ENCODE data around the gene MGLL.
A peak's percentile ranks its signal among the peaks of the same experiment; 100 is the strongest.

MGLL gene

DNA sequence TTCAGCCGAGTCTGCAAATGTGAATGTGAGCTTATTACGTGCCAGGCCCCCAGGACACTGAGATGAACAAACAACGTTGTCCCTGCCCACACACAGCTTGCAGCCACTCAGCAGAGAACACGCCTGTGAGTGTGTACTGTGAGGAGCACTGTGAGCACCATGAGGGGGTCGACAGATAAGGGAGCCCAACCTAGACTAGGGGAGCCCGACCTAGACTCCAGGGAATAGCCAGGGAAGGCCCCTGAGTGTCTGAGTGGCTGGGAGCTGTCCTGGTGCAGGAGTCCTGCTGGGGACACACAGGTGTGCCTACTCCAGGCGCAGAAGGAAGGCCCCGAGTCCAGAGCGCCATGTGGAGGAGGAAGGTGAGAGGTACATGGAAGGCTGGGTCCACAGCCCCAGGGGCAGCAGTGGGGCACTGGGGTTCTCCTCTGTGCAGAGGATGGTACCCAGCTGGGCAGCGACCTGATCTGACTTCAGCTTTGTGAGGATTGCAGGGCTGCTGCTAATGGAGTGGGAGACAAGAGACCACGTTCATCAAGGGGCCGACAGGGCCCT is 36.5 kb downstream of the MGLL start:
- no peak for DNase-seq (ENCODE audit: low read depth)
- TF ChIP-seq, protein P1, sequence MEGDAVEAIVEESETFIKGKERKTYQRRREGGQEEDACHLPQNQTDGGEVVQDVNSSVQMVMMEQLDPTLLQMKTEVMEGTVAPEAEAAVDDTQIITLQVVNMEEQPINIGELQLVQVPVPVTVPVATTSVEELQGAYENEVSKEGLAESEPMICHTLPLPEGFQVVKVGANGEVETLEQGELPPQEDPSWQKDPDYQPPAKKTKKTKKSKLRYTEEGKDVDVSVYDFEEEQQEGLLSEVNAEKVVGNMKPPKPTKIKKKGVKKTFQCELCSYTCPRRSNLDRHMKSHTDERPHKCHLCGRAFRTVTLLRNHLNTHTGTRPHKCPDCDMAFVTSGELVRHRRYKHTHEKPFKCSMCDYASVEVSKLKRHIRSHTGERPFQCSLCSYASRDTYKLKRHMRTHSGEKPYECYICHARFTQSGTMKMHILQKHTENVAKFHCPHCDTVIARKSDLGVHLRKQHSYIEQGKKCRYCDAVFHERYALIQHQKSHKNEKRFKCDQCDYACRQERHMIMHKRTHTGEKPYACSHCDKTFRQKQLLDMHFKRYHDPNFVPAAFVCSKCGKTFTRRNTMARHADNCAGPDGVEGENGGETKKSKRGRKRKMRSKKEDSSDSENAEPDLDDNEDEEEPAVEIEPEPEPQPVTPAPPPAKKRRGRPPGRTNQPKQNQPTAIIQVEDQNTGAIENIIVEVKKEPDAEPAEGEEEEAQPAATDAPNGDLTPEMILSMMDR (IDR thresholded peaks at IDR 0.05; ENCODE audit: control insufficient read depth, insufficient read depth, low read depth, low read length, missing control alignments): no peak
- H3K4me3 ChIP-seq (ENCODE audit: control insufficient read depth, low read depth, low read length): no peak overlapping the region

DNA sequence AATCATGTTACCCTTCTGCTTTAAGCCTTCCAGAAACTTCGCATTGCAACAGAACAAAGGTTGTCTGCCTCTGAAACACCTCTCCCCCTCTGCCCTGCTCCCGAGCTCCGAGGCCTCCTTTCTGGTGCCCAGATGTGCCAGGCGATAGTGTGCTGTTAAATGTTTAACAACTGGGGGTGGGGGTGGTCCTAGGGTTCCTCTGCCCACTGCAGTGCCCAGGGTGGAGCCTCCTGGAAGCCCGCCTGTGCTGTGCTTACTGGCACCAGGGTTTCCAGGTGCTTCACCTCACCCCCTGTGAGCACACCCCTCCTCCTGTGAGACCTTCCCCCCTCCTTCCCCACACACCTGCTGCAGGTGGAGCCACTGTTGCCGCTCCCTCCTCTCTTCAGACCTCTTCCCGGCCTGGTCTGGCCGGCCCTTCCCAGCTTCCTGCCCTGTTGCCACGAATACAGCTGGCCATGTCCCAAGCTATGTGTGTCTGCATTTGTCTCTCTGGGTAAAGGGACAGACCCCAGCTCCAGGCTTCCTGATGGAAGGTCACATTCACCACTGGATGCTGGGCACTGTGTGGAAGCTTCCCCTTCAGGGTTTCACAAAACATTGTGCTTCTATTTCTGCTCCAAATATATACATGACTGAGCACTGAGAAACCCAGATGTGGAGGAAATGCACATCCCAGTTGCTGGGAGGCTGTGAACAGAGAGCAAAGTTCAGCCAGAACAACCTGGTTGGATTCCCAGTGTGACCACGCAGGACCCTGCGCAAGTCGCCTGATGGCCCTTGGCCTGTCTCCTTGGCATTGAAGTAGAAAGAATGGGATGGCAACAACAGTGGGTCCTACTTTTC is 37.2 kb downstream of the MGLL start:
- TF ChIP-seq, protein P1 (IDR thresholded peaks at IDR 0.05; ENCODE audit: control insufficient read depth, insufficient read depth, low read depth, low read length, missing control alignments): no peak
- DNase-seq (ENCODE audit: low read depth): no peak
- no peak overlapping the region for H3K4me3 ChIP-seq (ENCODE audit: control insufficient read depth, low read depth, low read length)

DNA sequence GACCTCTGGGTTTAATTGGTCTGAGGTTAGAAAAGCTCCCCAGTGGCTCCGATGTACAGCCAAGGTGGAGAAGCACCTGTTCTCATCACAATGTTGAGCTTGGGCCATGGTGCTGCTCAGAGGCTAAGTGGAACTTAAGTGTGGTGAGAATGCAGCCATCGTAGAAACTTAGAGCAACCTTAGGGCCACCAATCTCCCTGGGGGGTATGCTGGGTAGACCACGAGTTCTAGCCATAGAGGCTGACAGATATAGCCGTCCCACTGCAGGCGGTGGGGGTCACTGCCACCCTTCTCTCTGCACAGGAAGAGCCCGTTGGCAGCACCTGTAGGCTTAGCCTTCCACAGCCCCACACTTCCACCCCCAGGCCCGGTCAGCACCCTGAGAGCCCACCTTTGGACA is 38.0 kb downstream of the MGLL start:
- DNase-seq (ENCODE audit: low read depth): no peak
- H3K4me3 ChIP-seq (ENCODE audit: control insufficient read depth, low read depth, low read length): no peak overlapping the region
- TF ChIP-seq, protein P1 (IDR thresholded peaks at IDR 0.05; ENCODE audit: control insufficient read depth, insufficient read depth, low read depth, low read length, missing control alignments): no peak

DNA sequence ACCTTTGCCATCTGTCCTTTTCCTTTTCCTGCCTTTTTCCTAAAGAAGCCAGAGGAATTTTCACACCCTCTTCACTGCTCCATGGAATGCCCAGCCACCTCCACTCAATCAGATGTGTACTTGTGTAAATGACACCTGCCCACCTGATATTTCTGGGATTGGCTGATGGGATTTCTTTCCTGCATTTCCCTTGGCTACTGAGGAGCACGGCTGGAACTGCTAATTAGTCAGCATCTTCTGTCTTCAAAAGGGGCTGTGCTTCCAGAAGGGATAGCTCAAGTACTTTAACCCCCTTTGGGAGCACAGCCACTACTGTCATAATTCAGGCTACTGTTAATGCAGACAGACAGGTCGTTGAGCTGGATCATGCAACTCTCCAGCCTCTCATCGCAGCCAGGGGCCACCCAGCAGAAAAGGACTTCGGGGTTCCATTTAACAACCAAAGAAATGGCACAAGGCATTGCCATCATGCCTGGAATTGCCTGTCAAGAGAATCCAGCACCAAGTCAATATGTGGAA is 38.6 kb downstream of the MGLL start:
- H3K4me3 ChIP-seq (ENCODE audit: control insufficient read depth, low read depth, low read length): no peak overlapping the region
- no peak for DNase-seq (ENCODE audit: low read depth)
- TF ChIP-seq, protein P1 (IDR thresholded peaks at IDR 0.05; ENCODE audit: control insufficient read depth, insufficient read depth, low read depth, low read length, missing control alignments): no peak

DNA sequence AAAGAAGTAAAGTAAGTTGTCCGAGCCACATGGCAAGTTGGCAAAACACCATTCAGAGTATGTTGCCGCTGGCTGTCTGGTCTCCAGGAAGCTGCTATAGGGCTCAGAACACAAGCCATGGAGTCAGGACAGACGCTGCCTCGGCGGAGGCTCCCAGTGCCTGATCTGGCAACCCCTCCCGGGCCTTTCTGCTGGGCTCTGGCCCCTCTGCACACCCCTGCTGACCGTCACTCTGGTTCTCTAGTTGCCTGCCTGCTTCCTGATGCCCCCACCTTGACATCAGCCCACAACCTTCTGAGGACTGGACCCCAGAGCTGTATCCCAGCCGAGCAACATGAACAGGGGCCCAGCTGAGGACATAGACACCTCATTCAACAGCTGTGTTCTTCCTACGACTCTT is 39.1 kb downstream of the MGLL start:
- TF ChIP-seq, protein P1 (IDR thresholded peaks at IDR 0.05; ENCODE audit: control insufficient read depth, insufficient read depth, low read depth, low read length, missing control alignments): no peak
- no peak overlapping the region for H3K4me3 ChIP-seq (ENCODE audit: control insufficient read depth, low read depth, low read length)
- no peak for DNase-seq (ENCODE audit: low read depth)

DNA sequence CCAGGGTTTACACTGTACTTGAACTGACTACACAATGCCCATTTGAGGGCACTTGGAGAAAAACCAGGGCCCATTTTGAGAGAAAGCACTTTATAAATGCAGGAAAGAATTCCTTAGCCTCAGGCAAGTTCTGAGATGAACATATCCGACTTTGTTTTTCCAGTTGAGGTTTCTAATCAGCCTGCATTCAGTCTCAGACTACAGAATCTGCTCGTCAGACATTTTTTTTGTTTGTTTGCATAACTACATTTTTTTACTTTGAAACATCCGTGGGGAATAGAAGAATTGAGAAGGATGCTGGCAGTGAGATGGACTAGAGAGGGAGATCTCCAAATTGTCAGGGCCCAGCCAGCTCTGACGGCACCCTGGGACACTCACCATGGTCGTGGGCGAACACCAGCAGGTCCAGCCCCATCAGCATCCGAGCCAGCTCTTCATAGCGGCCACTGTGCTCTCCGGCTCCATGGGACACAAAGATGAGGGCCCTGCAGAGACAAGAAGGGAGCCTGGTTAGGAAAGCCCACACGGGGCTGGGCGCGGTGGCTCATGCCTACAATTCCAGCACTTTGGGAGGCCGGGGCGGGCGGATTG is 40.8 kb downstream of the MGLL start:
- peak; percentile 79 for DNase-seq (ENCODE audit: low read depth)
- TF ChIP-seq, protein P1 (IDR thresholded peaks at IDR 0.05; ENCODE audit: control insufficient read depth, insufficient read depth, low read depth, low read length, missing control alignments): no peak

More for the DNA sequence above, 40.8 kb downstream of the MGLL start:
- no peak overlapping the region for H3K4me3 ChIP-seq (ENCODE audit: control insufficient read depth, low read depth, low read length)

All from AG09309 (cell line).